ENCODE data around the gene NLRP5. TPM values are rescaled to one million over a fixed set of nuclear protein-coding genes. Genes with fewer than 3 reads are reported as not detected.
"Not testable (repeated sequence)": the region's sequence is repeated elsewhere in the genome, so short reads cannot be mapped to it uniquely, and the experiment has no call there.

NLRP5 gene
- total RNA-seq, 1 donor from 2014 or later: not detected

- peaks cover 77% of the 10 kb centered on the region for H4K20me1 ChIP-seq (ENCODE audit: insufficient read depth, low read length)
- Mint-ChIP-seq H3K27ac (ENCODE audit: unreplicated experiment) (no peak overlapping the region), H3K4me3 (ENCODE audit: unreplicated experiment) (no peak overlapping the region), H3K36me3 (ENCODE audit: low read depth, unreplicated experiment) (peaks cover 1% of the 10 kb centered on the region), H3K9me3 (ENCODE audit: unreplicated experiment) (no peaks in the 10 kb centered on the region), H3K4me1 (ENCODE audit: low read depth, unreplicated experiment) (peaks cover 25% of the 10 kb centered on the region), H3K27me3 (ENCODE audit: low read depth, unreplicated experiment) (no peaks in the 10 kb centered on the region)
- peaks cover 80% of the 10 kb centered on the region for H3K79me2 ChIP-seq (ENCODE audit: insufficient read depth, low read length)
- no peak overlapping the region for H3K27ac ChIP-seq (ENCODE audit: low read depth, low read length)
- TF ChIP-seq EZH2 (IDR thresholded peaks at IDR 0.05; ENCODE audit: insufficient read depth, low read length) (no peak), CTCF (IDR thresholded peaks at IDR 0.05; ENCODE audit: insufficient read depth, low read depth, low read length) (no peak)
- no peaks in the 10 kb centered on the region for H3K9me3 ChIP-seq (ENCODE audit: insufficient read depth, low read depth, low read length)
- H3K36me3 ChIP-seq (ENCODE audit: insufficient read depth, low read length): no peaks in the 10 kb centered on the region
- peak overlapping the region; percentile 6 for H3K4me2 ChIP-seq (ENCODE audit: low read length)
- H3K9ac ChIP-seq (ENCODE audit: low read length): no peak overlapping the region
- H2AFZ ChIP-seq (ENCODE audit: low read depth, low read length): no peak overlapping the region
- H3K4me3 ChIP-seq (ENCODE audit: insufficient read depth, low read depth, low read length): no peak overlapping the region
- DNase-seq (ENCODE audit: low read depth) (peak; percentile 32), FAIRE-seq (no peak)
- no peaks in the 10 kb centered on the region for H3K4me1 ChIP-seq (ENCODE audit: insufficient read depth, low read length)
- no peaks in the 10 kb centered on the region for H3K27me3 ChIP-seq (ENCODE audit: insufficient read depth, low read length)
Measured at GRCh38 chr19:56105090-56105701, 118.6 kb downstream of the NLRP5 start.

GRCh38 chr19:56105831-56106396 is 119.3 kb downstream of the NLRP5 start:
- H3K27me3 Mint-ChIP-seq (ENCODE audit: low read depth, unreplicated experiment); H3K9me3 Mint-ChIP-seq (ENCODE audit: unreplicated experiment); H3K36me3 ChIP-seq (ENCODE audit: insufficient read depth, low read length); H3K27me3 ChIP-seq (ENCODE audit: insufficient read depth, low read length); H3K4me2 ChIP-seq (ENCODE audit: low read length); H3K4me3 ChIP-seq (ENCODE audit: insufficient read depth, low read depth, low read length); H3K36me3 Mint-ChIP-seq (ENCODE audit: low read depth, unreplicated experiment); H2AFZ ChIP-seq (ENCODE audit: low read depth, low read length); DNase-seq (ENCODE audit: low read depth); H3K4me1 ChIP-seq (ENCODE audit: insufficient read depth, low read length); H3K9me3 ChIP-seq (ENCODE audit: insufficient read depth, low read depth, low read length); FAIRE-seq; H3K9ac ChIP-seq (ENCODE audit: low read length); H3K27ac ChIP-seq (ENCODE audit: low read depth, low read length); H3K4me3 Mint-ChIP-seq (ENCODE audit: unreplicated experiment): not testable (repeated sequence)
- Histone ChIP-seq H3K79me2 (ENCODE audit: insufficient read depth, low read length) (peaks cover 88% of the 10 kb centered on the region), H4K20me1 (ENCODE audit: insufficient read depth, low read length) (peaks cover 84% of the 10 kb centered on the region)
- H3K4me1 Mint-ChIP-seq (ENCODE audit: low read depth, unreplicated experiment): peaks cover 33% of the 10 kb centered on the region
- peak overlapping the region; percentile 69 for H3K27ac Mint-ChIP-seq (ENCODE audit: unreplicated experiment)

- FAIRE-seq: no peak
- H3K9me3 ChIP-seq (ENCODE audit: insufficient read depth, low read depth, low read length): no peaks in the 10 kb centered on the region
- no peaks in the 10 kb centered on the region for H3K9me3 Mint-ChIP-seq (ENCODE audit: unreplicated experiment)
- TF ChIP-seq CTCF (IDR thresholded peaks at IDR 0.05; ENCODE audit: insufficient read depth, low read depth, low read length) (no peak), EZH2 (IDR thresholded peaks at IDR 0.05; ENCODE audit: insufficient read depth, low read length) (no peak)
- H3K4me1 Mint-ChIP-seq (ENCODE audit: low read depth, unreplicated experiment): peaks cover 34% of the 10 kb centered on the region
- DNase-seq (ENCODE audit: low read depth): no peak
- peaks cover 87% of the 10 kb centered on the region for H4K20me1 ChIP-seq (ENCODE audit: insufficient read depth, low read length)
- H3K4me3 ChIP-seq (ENCODE audit: insufficient read depth, low read depth, low read length): no peak overlapping the region
- peaks cover 7% of the 10 kb centered on the region for H3K4me1 ChIP-seq (ENCODE audit: insufficient read depth, low read length)
- no peak overlapping the region for H2AFZ ChIP-seq (ENCODE audit: low read depth, low read length)
- no peaks in the 10 kb centered on the region for H3K27me3 ChIP-seq (ENCODE audit: insufficient read depth, low read length)
- H3K27ac ChIP-seq (ENCODE audit: low read depth, low read length): no peak overlapping the region
- H3K27ac Mint-ChIP-seq (ENCODE audit: unreplicated experiment): peak overlapping the region; percentile 69
- peaks cover 3% of the 10 kb centered on the region for H3K36me3 Mint-ChIP-seq (ENCODE audit: low read depth, unreplicated experiment)
- H3K4me2 ChIP-seq (ENCODE audit: low read length): no peak overlapping the region
- peaks cover 88% of the 10 kb centered on the region for H3K79me2 ChIP-seq (ENCODE audit: insufficient read depth, low read length)
- no peaks in the 10 kb centered on the region for H3K27me3 Mint-ChIP-seq (ENCODE audit: low read depth, unreplicated experiment)
- H3K4me3 Mint-ChIP-seq (ENCODE audit: unreplicated experiment): no peak overlapping the region
- H3K36me3 ChIP-seq (ENCODE audit: insufficient read depth, low read length): no peaks in the 10 kb centered on the region
- no peak overlapping the region for H3K9ac ChIP-seq (ENCODE audit: low read length)
Measured at GRCh38 chr19:56106397-56106849, 119.8 kb downstream of the NLRP5 start.
